Uterus (tissue), 4 donors: ENCODE results near the gene ING3. TPM values are rescaled to one million over a fixed set of nuclear protein-coding genes. Genes with fewer than 3 reads are reported as not detected.

Source experiments
- DNase-seq, 2 donors: peaks; one replicate each; pipeline ENCODE4 v3.0.0-alpha.2; 2019 to 2020
- H3K27ac ChIP-seq, 2 donors: fragments of 200-600 bp; sonication (generic); 1 replicate in 1 of 2; 2 replicates in 1 of 2; pipeline ENCODE4 v1.5.1; 2016 to 2018
- H3K27me3 ChIP-seq, 2 donors: fragments of 200-600 bp; sonication (generic); one replicate each; pipeline ENCODE4 v1.5.1; 2018 to 2019; ENCODE audit warnings: control low read depth in 1 of 2
- H3K36me3 ChIP-seq, 2 donors: fragments of 200-600 bp; sonication (generic); one replicate each; pipeline ENCODE4 v1.5.1; 2019; ENCODE audit warnings: control low read depth in 1 of 2
- H3K4me1 ChIP-seq, 2 donors: fragments of 200-600 bp; sonication (generic); one replicate each; pipeline ENCODE4 v1.5.1; 2018 to 2019; ENCODE audit warnings: control low read depth in 1 of 2
- H3K4me3 ChIP-seq, 2 donors: fragments of 200-600 bp; sonication (generic); 1 replicate in 1 of 2; 2 replicates in 1 of 2; pipeline ENCODE4 v1.5.1; 2018 to 2019; ENCODE audit warnings: mild to moderate bottlenecking in 1 of 2
- H3K9me3 ChIP-seq, 2 donors: fragments of 200-600 bp; sonication (generic); one replicate each; pipeline ENCODE4 v1.5.1; 2019; ENCODE audit warnings: control low read depth in 1 of 2
- POLR2A ChIP-seq, 2 donors: fragments of 450-650 bp; IDR thresholded peaks; one replicate each; pipeline ENCODE4 v1.6.1; 2016; ENCODE audit warnings: antibody characterized with exemption in 2 of 2, mild to moderate bottlenecking in 1 of 2, moderate library complexity in 1 of 2
- intact Hi-C: fragments of 100-400 bp; cut with DNase I; formaldehyde crosslinking; loops from one replicate; pipeline ENCODE4 v1.15.1; 2023; ENCODE audit warnings: low total_unique reads
- total RNA-seq, 4 donors: library from RNA; depleted of rRNA in 3 of 4; stranded (reverse); fragments of >200 nt in 3 of 4; gene quantifications; one replicate each; pipeline versions ENCODE4 v1.1.0 to v1.2.4, GENCODE V29; 2014 to 2023
- TF ChIP-seq, protein P1 (sequence below), 4 experiments: fragments of 200-600 bp in 2 of 4; fragments of 450-650 bp in 2 of 4; sonication (generic) in 2 of 4; IDR thresholded peaks; one replicate each; pipeline ENCODE4 v1.5.1; 2016 to 2019; ENCODE audit warnings: antibody characterized with exemption in 4 of 4, mild to moderate bottlenecking in 2 of 4, moderate library complexity in 1 of 4
- donor health status: DM: yes; HTN: yes; CAD: no.

The ING3 gene, protein sequence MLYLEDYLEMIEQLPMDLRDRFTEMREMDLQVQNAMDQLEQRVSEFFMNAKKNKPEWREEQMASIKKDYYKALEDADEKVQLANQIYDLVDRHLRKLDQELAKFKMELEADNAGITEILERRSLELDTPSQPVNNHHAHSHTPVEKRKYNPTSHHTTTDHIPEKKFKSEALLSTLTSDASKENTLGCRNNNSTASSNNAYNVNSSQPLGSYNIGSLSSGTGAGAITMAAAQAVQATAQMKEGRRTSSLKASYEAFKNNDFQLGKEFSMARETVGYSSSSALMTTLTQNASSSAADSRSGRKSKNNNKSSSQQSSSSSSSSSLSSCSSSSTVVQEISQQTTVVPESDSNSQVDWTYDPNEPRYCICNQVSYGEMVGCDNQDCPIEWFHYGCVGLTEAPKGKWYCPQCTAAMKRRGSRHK
- total RNA-seq: 10 to 100 TPM; 16.4 to 37.7 (median 21.3) TPM

DNA sequence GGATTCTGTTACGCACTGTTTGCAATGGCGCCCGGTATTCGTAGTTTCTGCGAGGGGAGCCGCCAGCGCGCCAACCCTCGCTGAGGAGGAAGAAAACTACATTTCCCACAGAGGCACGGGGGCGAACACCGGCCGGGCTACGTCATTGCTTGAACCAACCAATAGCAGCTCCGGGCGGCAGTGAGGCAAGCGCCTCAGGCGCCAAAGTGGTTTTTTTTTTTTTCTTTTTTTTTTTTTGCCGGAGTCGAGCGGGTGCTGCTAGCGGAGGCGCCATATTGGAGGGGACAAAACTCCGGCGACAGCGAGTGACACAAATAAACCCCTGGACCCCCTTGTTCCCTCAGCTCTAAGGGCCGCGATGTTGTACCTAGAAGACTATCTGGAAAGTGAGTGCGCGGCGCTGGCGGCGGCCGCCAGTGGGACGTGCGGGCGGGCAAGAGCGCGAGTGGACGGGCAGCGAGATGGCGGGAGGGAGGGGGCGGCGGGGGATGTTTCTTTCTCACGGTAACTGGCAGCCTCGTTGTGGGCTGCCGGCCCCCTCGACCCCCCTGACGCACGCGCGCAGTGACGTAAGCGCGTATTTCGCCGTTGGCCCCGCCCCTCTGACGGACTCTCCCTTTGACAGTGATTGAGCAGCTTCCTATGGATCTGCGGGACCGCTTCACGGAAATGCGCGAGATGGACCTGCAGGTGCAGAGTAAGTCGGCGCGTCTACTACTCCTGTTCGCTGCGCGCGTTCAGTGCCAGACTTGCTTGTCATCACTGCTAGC lies at the start of gene ING3:
ING3 (plus strand) TSS at position 239 of the 770 bp plus-strand sequence; CDS start at position 359, 120 bp downstream.
- no peaks in the 10 kb centered on the region for H3K27me3 ChIP-seq
- intact Hi-C loops: no loop called here
- H3K4me1 ChIP-seq: peaks cover 0 to 7% of the 10 kb centered on the region in 2 donors
- no peaks in the 10 kb centered on the region for H3K36me3 ChIP-seq
- peak; percentile 96 to 98 for DNase-seq
- TF ChIP-seq POLR2A (IDR thresholded peaks at IDR 0.05): peak; percentile 27 to 43
- TF ChIP-seq, protein P1, sequence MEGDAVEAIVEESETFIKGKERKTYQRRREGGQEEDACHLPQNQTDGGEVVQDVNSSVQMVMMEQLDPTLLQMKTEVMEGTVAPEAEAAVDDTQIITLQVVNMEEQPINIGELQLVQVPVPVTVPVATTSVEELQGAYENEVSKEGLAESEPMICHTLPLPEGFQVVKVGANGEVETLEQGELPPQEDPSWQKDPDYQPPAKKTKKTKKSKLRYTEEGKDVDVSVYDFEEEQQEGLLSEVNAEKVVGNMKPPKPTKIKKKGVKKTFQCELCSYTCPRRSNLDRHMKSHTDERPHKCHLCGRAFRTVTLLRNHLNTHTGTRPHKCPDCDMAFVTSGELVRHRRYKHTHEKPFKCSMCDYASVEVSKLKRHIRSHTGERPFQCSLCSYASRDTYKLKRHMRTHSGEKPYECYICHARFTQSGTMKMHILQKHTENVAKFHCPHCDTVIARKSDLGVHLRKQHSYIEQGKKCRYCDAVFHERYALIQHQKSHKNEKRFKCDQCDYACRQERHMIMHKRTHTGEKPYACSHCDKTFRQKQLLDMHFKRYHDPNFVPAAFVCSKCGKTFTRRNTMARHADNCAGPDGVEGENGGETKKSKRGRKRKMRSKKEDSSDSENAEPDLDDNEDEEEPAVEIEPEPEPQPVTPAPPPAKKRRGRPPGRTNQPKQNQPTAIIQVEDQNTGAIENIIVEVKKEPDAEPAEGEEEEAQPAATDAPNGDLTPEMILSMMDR (IDR thresholded peaks at IDR 0.05): no peak
- no peaks in the 10 kb centered on the region for H3K9me3 ChIP-seq
- H3K4me3 ChIP-seq: peak within 1 kb of the TSS; percentile 74 to 76
- peak within 1 kb of the TSS; percentile 97 to 98 for H3K27ac ChIP-seq

DNA sequence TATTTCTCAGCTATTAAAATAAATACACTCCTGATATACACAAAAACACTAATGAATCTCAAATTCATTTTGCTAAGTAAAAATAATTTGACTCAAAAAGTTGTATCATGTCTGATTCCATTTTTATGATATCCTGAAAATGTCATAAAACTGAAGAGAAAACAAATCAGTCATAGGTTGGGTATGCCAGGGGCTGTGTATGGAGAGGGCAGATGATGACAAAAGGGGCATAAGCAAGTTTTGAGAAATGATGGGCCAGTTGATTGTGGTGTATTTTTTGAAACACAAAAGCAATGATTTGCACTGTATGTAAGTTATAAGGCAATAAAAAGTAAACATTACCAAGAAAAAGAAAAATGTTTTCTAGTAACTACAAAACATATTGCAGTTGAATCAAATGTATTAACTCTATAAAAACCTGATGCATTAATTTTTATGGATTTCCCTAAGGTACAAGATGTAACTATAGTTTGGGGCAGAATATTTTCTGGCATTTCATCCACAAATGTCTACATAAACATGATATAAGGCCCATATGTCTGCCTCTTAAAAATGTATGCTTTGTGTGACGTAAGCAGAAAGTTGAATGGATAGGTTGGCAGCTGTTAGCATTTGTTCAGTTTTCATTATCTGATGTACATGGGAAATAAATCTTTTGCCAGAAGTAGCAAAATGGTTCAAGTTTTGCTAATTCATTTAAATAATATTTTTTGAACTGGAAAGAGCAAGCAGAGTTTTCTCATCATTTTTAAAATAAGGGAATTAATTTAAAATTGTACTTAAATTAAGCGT lies 35.1 kb upstream of the ING3 start:
- Histone ChIP-seq H3K4me1 (no peaks in the 10 kb centered on the region), H3K36me3 (no peaks in the 10 kb centered on the region), H3K4me3 (no peak overlapping the region), H3K27me3 (no peaks in the 10 kb centered on the region), H3K27ac (no peak overlapping the region), H3K9me3 (peaks cover 0 to 6% of the 10 kb centered on the region in 2 donors)
- DNase-seq: no peak
- intact Hi-C loops: no loop called here
- TF ChIP-seq POLR2A (IDR thresholded peaks at IDR 0.05): no peak
- TF ChIP-seq, protein P1 (IDR thresholded peaks at IDR 0.05): no peak

DNA sequence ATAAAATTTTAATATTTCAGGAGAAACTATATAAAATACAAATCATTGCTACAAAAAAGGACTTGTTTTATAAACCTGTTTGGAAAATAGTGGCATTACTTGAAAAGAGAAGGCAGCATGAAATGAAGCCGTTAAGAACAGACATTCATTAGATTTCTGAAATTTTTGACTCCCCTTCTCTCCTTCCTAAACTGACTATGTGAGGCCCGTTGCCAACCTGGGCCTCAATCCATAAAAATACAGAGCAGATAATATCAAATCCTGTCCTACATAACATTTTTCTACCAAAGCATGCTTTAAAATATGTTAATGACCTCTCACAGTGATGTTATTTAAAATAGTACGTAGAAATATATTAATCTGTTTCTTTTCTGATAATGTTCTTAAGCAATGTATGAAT lies 34.5 kb upstream of the ING3 start:
- no peak for DNase-seq
- H3K4me3 ChIP-seq: no peak overlapping the region
- no peaks in the 10 kb centered on the region for H3K4me1 ChIP-seq
- intact Hi-C loops: no loop called here
- no peak overlapping the region for H3K27ac ChIP-seq
- no peaks in the 10 kb centered on the region for H3K27me3 ChIP-seq
- TF ChIP-seq, protein P1 (IDR thresholded peaks at IDR 0.05): no peak
- no peak for TF ChIP-seq POLR2A (IDR thresholded peaks at IDR 0.05)
- peaks cover 0 to 6% of the 10 kb centered on the region in 2 donors for H3K9me3 ChIP-seq
- H3K36me3 ChIP-seq: no peaks in the 10 kb centered on the region

DNA sequence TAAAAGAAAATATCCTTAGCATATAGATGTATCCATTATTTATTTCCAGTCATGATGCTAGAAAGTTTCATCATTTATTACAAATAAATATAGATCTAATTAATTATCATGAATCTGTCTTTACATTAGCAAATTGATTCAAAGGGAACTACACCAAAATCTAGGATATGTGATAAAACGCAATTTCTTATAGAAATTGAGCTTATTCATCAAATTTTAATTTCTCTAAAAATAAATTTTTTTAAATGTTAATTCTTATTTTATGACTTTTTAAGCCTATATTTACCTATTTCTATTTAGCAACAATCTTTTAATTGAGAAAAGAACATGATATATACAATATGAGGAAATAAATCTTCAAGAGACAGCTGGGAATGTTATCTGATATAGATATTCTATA lies 34.0 kb upstream of the ING3 start:
- Histone ChIP-seq H3K36me3 (no peaks in the 10 kb centered on the region), H3K27me3 (no peaks in the 10 kb centered on the region), H3K4me1 (no peaks in the 10 kb centered on the region), H3K27ac (no peak overlapping the region), H3K9me3 (peaks cover 0 to 6% of the 10 kb centered on the region in 2 donors), H3K4me3 (no peak overlapping the region)
- TF ChIP-seq POLR2A (IDR thresholded peaks at IDR 0.05): no peak
- TF ChIP-seq, protein P1 (IDR thresholded peaks at IDR 0.05): no peak
- DNase-seq: no peak
- intact Hi-C loops: no loop called here
